ENCODE data around the gene ADNP2.

The ADNP2 gene, protein sequence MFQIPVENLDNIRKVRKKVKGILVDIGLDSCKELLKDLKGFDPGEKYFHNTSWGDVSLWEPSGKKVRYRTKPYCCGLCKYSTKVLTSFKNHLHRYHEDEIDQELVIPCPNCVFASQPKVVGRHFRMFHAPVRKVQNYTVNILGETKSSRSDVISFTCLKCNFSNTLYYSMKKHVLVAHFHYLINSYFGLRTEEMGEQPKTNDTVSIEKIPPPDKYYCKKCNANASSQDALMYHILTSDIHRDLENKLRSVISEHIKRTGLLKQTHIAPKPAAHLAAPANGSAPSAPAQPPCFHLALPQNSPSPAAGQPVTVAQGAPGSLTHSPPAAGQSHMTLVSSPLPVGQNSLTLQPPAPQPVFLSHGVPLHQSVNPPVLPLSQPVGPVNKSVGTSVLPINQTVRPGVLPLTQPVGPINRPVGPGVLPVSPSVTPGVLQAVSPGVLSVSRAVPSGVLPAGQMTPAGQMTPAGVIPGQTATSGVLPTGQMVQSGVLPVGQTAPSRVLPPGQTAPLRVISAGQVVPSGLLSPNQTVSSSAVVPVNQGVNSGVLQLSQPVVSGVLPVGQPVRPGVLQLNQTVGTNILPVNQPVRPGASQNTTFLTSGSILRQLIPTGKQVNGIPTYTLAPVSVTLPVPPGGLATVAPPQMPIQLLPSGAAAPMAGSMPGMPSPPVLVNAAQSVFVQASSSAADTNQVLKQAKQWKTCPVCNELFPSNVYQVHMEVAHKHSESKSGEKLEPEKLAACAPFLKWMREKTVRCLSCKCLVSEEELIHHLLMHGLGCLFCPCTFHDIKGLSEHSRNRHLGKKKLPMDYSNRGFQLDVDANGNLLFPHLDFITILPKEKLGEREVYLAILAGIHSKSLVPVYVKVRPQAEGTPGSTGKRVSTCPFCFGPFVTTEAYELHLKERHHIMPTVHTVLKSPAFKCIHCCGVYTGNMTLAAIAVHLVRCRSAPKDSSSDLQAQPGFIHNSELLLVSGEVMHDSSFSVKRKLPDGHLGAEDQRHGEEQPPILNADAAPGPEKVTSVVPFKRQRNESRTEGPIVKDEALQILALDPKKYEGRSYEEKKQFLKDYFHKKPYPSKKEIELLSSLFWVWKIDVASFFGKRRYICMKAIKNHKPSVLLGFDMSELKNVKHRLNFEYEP

DNA sequence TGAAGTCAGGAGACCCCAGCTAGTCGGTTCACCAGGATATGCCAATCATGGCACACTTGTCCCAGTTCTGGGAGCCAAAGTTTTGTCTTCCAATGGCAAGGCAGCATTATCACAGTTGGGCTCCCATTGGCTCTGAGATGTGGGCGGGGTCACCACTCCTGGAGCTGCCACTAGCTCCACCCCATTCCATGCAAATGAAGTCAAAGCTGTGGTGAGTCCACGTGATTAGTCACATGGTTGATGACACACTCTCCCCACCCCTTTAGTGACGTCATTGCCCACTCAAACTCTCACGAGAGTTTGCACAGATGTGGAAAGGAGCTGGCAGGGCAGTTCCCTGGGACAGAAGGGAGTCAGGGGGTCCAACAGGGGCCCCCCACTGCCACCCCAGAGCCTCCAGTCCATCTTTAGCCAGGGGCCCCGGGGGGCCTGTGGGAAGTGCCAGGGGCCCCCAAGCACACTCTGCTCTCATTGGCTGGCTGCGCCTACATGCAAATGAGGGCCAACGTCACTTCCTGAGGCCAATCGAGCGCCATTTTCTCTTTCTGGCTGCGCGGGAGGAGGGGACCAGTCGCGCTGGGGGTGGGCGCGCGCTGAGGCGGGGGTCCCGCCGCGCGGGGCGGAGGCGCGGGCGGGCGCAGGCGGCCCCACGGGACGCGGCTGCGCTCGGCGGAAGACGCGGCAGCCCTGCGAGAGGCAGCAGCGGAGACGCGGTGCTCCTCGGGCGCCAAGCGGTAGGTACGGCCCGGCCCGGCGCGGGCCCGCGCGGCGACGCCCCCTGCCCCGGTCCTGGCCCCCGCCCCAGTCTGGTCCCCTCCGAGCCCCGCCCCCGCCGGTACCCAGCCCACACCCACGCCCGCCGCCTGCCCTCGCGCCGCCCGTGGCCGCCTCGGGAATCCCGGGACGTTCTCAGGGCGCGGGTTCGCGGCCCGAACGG lies at the start of gene ADNP2:
Gene ADNP2, plus strand, starts transcription at position 524 of the 937 bp plus-strand sequence. CDS start 8,281 bp downstream, outside the sequence.
- peak; percentile 91 for DNase-seq

DNA sequence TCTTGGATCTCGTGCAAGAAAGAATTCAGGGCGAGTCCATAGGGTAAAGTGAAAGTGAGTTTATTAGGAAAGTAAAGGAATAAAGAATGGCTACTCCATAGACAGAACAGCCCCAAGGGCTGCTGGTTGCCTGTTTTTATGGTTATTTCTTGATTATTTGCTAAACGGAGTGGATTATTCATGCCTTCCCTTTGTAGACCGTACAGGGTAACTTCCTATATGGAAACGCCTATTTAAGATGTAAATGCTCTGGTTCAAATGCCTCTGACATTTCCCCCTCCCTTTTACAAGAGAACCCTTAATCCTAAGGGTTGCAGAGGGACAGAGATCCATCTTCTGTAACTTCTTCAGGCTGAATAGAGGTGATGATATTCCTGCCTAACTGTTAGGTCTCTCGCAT lies 49.1 kb upstream of the ADNP2 start:
- DNase-seq = no peak

DNA sequence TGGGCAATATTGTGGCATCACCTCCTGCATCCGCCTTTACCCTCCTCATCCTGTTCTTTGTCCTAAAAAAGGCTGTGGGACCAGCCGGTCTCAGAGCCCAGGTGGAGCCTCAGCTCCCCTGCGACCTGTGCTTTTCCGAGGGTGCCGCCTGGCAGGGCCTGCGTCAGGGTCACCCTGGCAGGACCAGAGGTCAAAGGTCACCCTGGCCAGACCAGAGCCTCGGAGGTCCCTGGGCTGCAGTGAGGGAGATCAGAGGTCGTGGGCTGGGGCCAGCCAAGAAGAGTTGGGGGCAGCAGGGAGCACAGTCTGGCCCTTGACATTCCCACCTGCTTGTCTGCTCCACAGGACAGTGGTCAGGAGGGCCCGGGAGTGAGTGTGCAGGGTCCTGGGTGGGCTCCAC lies 43.4 kb upstream of the ADNP2 start:
- no peak for DNase-seq

DNA sequence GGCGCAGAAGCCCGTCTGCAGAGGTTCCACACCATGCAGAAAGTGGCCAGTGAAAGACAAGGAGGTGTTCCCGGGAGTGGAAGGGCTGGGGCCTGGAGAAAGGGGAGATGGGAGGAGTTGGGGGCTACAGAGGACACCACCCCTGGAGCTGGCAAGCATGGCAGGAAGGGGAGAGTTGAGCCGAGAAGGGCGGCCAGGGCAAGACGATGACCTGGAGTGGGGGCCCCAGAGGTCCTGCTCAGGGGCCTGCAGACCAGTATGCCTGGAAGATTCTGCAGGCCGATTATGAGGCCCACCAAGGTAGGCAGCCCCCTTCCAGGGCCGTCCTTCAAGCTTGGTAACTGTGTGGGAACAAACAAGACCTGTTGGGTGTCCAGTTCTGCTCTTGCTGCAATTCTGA lies 41.7 kb upstream of the ADNP2 start:
- no peak for DNase-seq

DNA sequence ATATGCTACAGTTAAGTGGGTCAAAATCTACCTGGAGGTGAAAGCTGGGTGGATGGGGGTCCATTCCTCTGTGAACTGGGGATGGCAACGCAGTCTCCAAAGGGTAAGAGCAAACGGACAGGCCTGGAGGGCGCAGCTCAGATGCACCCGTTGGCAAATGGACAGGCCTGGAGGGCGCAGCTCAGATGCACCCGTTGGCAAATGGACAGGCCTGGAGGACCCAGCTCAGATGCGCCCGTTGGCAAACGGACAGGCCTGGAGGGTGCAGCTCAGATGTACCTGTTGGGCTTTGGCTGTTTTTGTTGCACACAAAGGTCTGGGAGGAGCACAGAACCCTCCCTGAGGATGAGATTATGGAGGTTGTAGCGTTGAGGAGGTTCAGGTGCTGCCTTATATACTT lies 41.2 kb upstream of the ADNP2 start:
- no peak for DNase-seq

DNA sequence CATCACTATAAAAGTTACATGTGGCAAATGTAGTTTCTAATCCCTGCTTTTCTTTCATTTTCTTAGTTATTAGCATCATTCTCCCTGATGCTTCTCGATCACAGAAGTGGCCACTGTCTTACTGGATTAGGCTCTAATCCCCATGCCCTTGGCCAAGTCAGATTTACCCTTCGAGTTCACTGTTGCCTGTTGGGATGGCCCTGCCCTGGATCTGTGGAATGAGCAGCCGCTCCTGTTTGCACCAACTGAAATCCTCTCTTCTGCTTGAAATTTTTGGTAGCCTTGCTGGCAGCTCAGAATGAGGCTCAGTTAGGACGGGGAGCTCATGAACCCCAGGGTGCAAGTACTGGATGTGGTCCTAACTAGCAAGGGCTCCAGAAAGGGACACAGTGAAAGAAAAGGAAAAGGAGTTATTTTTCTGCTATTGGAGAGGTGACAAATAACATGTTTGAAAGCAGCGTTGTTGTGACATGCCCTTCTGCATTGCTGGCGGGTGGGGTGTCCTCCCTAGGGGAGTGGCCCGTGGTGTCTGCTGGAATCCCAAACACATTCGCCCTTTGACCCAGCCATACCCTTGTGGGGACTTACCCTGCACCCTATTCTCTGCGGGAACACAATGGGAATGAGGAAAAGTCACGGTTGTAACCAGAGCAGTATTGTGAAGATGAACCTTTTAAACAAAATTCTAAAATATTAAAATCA lies 40.3 kb upstream of the ADNP2 start:
- no peak for DNase-seq

DNA sequence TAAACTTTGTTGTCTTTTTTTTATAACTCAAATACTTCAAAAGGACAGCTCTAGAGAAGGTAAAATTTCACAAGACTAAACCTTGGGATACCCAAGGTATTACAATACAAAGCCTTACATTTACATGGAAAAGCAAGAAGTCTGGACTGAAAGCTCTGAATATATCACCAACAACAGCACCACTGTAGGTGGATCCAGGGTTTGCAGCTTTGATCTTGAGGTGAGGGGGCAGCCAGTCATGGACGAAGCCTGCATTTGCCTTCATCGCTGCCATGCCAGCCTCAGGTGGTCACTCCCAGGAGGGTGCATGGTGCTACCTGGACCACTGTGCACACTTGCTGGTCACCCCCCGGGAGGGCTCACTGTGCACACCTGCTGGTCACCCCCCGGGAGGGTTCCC lies 38.2 kb upstream of the ADNP2 start:
- DNase-seq = no peak

DNA sequence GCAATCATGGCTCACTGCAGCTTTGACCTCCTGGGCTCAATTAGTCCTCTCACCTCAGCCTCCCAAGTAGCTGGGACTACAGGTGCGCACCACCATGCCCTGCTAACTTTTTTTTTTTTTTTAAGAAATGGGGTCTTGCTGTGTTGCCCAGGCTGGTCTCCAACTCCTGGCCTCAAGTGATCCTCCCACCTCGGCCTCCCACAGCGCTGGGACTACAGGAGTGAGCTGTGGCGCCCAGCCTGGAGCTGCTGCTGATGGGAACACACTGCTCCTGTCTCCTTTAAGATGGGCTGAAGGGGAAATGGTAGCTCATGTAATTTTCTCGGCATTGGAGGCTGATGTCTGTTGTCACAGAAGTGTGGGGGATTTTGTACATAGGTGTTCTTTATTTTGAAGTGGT lies 34.9 kb upstream of the ADNP2 start:
- DNase-seq = no peak

DNA sequence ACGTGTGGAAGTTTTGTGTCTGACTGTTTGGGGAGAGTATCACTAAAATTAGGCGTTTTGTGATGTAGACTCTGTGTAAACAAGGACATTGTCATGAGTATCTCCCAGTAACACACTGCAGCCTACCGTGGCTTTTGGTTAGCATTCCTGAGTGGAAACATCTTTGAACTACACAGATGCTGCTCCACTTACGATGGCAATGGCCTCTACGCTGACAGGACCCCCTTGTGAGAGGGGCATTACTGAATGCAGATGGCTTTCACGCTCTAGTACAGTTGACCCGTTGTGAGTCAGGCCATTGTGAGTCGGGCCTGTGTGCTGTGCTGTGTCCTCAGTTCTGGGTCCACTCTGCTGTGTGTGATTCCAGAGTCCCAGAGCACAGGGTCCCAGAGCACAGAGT lies 34.4 kb upstream of the ADNP2 start:
- DNase-seq = no peak

DNA sequence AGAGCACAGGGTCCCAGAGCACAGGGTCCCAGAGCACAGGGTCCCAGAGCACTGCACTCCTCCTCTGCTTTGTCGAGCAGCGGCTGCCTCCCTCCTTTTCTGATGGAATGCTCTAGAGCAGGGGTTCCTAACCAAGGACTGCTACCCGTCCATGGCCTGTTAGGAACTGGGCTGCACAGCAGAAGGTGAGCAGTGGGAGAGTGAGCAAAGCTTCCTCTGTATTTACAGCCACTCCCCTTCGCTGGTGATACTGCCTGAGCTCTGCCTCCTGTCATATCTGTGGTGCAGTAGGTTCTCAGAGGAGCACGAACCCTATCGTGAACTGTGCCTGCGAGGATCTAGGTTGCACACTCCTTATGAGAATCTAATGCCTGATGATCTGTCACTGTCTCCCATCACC lies 33.1 kb upstream of the ADNP2 start:
- no peak for DNase-seq

DNA sequence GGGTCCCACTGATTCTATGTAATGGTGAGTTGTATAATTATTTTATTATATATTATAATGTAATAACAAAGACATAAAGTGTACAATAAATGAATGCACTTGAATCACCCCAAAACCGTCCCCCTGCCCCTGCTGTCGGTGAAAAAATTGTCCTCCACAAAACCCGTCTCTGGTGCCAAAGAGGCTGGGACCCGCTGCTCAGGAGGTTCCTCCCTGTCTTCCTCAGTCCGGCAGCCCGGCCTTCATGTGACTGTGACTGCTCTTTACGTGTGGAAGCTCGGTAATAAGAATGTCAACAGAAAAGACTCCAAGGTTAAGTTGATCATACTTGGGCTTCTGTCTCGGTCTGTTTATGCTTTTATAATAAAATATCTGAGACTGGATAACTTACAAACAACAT lies 32.7 kb upstream of the ADNP2 start:
- no peak for DNase-seq

DNA sequence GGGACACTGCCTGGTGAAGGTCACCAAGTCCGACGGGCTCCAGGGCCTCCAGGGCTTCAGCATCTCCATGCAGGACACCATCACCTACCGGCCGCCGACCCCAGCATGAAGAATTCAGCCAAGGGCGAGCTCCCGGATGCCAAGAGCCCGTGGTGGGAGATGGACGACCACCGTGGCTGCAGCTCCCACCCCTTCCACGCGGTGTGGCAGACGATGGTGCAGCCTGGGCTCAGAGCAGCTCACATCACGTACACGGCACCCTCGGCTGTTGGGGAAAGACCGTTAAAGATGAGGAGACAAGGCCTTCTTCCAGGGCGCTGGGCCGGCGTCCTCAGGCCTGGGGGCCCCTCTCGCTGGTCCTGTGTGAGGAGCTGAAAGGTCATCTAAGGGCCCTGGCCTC lies 31.2 kb upstream of the ADNP2 start:
- no peak for DNase-seq

DNA sequence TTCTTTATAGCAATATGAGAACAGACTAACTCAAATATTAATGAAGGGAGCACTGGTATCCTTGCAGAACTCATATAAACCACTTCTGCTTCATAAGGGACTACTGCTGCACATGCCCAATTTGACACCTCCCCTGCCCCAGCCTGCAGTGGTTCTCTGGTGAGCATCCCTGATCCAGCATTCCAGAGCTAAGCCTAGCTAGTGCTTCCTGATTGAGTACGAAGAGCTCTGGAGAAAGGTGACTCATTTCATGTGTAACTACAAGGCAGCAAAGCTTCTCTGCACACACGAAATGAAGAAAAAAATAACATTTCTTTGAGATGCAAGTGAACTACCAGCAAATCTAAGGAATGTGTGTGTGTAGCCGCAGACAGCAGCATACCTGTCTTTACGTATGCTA lies 22.8 kb upstream of the ADNP2 start:
- no peak for DNase-seq

DNA sequence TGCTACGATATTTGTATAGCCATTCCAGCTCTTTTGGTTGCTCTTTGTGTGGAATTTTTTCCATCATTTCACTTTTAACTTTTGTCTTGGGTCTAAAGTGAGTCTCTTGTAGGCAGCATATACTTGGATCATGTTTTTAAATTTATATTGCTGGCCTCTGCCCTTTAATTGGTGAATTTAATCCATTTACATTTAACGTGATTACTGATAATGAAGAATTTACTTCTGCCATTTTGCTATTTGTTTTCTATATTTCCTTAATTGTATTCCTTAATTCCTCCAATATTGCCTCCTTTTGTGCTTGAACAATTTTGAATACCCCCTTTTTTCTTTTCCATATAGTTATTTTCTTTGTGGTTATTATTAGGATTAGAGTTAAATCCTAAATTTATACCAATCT lies 21.0 kb upstream of the ADNP2 start:
- no peak for DNase-seq

DNA sequence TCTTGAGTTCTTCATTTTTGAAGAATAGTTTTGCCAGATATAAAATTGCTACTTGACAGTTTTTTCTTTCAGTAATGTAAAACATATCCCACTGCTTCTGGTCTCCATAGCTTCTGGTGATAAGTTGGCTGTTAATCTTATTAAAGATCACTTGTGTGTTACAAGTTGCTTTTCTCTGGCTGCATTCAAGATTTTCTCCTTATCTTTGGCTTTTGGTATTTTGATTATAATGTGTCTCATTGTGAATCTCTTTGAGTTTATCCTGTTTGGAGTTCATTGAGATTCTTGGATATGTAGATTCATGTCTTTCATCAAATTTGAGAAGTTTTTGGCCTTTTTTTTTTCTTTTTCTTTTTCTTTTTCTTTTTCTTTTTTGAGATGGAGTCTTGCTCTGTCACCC lies 20.2 kb upstream of the ADNP2 start:
- no peak for DNase-seq

DNA sequence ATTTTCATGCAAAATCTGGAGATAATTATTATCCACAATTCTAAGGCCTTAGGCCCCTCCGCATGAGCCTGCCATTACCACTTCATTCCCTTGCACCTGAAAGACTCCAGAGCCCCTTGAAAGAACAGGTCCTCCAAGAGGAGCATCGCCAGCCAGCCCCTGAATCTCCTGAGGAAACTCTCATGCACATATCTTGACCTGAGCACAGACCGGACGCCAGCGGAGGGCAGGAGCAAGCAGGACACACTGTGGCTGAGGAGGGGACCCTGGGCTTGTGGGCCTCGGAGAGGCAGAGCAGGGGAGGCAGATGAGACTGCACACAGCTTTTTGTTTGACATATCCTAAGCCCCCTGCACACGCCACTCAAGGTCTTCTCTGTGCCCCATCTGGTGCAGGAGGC lies 13.6 kb upstream of the ADNP2 start:
- DNase-seq = no peak

DNA sequence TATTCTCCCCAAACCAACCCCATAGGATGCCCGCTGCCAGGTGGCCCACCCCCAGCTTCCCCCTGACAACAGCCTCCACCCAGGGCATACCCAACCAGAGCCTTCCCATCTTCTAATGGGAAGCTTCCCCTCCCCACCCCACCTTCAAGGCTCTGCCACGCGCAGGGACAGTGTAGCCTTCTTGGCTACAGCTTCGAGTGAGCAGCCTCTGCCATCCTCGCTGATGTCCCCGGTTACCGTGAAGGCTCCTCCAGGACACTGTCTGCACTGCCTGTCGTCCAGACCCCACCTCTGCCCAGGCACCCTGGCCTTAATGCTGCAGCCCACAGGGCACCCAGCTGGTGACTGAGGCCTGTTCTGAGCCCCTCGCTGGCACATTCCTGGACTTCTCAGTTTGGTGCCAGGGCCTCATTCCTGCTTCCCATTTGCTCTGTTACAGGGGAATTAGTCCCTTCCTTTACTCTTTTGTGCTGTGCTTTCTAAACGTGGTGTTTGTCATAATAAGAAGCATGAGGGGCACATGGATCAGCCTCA lies 13.0 kb upstream of the ADNP2 start:
- DNase-seq = no peak

DNA sequence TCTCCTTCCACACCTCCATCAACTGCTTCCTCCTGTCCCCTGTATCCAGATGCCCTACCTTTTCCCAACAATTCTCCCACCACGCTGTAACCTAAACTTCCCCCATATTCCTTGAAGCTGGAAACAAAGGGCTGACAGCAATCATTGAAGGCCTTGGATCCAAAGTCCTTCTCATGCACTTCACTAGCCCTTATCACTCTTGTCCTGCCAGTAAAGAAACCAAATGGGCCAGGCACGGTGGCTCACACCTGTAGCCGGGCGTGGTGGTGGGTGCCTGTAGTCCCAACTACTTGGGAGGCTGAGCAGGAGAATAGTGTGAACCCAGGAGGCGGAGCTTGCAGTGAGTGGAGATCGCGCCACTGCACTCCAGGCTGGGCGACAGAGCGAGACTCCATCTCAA lies 11.9 kb upstream of the ADNP2 start:
- DNase-seq = no peak

DNA sequence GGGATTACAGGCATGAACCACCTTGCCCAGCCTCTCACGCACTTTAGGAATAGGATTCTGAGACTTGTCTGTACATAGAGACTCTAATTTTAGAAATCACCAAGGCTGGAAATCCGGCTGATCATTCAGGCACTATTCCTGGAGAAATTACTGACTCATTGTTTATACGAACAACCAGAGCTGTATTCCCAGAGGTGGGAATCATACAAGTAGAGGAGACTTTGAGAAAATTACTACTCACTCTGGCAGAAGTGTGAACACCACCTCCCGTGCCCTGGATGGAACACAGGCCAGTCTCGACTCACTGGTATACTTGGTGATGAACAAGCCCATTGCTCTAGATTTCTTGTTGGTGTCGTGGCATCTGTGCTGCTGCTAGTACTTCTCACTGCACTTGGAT lies 5.8 kb upstream of the ADNP2 start:
- no peak for DNase-seq

DNA sequence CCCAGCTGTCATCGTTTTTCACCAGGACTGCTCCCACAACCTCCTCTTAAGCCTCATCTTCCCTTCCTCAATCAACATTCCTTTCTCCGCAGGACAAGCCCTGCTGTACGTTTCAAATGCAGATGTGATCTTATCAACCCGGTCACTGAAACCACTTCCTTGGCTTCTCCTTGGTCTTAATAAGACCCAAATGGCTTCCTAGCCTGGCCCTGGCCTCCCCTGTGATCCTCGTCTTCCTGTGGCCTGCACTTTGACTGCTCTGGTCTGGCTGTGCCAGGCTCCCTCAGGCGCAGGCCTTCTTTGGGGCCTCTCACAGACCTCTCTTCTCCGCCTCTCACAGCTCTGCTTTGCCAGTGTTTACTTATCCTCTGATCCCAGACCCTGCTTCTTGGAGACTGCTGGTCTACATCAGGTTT lies 4.7 kb upstream of the ADNP2 start:
- DNase-seq = no peak

DNA sequence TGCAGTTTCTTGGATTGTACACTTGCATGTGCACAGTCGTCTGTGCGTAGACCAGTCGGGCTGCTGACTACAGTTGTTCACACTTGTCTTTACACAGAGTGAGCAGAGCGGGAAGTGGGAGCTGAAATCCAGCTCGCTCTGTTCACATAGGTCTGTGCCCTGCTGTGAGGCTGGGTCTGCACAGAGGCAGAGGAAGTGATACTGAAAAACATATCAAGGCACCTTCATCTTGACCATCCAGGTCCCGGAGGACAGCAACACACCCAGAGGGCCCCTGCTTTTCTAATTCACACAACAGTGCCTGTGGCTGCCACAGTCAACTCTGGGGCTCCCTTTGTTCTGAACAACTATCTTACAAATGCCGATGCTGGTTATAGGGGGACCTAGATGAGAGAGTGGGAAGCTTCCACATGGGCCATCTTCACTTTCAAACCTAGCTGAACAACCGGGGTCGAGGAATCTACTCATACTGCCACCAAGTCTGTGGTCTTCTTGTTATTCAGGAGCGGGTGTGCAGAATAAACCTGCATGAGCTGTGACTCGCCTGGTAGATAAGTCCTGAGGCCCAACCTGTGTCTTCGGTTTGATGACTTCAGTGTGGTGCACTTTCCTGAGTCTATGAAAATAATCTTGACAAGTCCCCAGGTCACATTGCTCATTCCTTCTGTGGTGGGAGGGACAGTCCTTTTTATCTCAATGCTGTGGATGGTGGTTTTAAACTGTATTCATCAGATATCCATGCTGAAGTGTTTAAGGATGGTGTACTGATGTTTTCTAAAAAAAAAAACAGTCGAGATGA lies 3.5 kb upstream of the ADNP2 start:
- DNase-seq = no peak
